GM19193 (cell line): ENCODE results near the gene SARS1.

Experiments
- POLR2A ChIP-seq: IDR thresholded peaks from 4 replicates; pipeline ENCODE4 v1.6.1; 2011; ENCODE audit not compliant: insufficient read depth, insufficient read length; ENCODE audit errors: extremely low read depth

Gene SARS1, protein sequence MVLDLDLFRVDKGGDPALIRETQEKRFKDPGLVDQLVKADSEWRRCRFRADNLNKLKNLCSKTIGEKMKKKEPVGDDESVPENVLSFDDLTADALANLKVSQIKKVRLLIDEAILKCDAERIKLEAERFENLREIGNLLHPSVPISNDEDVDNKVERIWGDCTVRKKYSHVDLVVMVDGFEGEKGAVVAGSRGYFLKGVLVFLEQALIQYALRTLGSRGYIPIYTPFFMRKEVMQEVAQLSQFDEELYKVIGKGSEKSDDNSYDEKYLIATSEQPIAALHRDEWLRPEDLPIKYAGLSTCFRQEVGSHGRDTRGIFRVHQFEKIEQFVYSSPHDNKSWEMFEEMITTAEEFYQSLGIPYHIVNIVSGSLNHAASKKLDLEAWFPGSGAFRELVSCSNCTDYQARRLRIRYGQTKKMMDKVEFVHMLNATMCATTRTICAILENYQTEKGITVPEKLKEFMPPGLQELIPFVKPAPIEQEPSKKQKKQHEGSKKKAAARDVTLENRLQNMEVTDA

DNA sequence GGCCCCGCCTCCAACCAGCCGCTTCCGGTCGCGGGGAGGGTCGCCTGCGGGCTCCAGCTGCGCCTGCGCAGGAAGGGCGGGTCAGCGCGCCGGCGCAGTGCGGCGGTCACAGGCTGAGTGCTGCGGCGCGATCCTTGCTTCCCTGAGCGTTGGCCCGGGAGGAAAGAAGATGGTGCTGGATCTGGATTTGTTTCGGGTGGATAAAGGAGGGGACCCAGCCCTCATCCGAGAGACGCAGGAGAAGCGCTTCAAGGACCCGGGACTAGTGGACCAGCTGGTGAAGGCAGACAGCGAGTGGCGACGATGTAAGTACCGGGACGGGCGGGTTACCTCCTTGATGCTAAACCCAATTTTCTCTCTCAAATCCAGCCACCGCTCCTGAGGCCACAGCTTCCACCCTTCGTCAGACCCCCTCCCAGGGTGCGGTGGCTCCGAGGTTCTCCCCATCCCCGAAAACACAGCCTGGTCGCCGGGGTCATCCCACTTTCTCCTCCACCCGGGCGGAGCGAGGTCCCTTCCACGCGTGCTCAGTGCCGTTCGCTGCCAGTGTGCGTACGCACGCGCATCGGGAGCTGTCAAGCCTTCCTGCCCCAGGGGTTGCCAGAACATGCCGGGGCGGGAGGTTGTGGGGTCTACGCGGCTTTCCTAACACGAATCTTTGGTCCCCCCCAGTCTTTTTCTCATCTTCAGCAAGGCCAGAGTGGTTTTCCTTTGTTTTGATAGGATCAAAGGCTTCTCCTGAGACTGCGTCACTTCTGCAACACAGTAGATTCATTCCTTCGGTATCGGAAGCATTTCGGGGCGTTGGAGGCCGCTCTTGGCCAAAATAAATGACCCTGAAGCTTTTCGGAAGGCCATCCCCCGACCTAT, at the start of gene SARS1:
Gene SARS1 (plus strand): TSS at position 95 of the 870 bp plus-strand sequence. CDS start 75 bp downstream, at position 170.
- peak; percentile 84 for TF ChIP-seq POLR2A

DNA sequence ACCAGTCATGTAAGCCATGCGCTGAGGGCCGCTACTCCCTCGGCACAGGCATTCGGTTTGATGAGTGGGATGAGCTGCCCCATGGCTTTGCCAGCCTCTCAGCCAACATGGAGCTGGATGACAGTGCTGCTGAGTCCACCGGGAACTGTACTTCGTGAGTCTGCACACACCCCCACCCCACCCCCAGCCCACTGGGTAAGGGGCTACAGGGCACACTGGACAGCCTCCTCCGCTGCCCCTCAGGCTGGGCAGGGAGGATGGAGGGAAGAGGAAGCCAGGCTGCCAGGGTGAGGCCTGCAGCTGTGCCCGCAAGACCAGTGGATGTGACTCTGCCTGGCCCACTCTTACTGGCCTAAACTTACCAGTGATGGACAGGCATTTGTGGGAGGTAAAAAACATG, 49.2 kb upstream of the SARS1 start:
- no peak for TF ChIP-seq POLR2A

DNA sequence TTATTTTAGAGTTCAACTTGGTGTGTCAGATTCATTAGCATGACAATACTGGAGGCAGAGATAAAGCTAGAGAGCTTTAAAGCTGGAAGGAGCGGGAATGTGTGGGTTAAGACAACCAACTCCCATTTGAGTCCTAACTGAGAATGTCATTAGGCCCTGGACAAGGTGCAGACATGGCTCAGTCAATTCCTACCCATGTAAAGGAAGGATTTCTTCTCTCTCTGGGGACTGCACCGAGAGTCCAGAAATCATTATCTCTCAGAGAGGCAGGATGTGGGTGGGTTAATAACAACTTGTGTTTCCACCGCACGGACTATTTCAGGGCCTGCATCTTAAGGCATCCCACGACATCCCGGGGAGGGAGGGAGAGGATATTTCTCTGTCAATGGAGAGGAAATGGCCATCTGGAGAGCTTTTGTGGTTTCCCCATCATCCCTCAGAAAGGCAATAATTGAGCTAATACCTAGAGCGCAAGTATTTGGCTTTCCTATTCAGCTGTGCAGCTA, 46.7 kb upstream of the SARS1 start:
- TF ChIP-seq POLR2A, result no peak

DNA sequence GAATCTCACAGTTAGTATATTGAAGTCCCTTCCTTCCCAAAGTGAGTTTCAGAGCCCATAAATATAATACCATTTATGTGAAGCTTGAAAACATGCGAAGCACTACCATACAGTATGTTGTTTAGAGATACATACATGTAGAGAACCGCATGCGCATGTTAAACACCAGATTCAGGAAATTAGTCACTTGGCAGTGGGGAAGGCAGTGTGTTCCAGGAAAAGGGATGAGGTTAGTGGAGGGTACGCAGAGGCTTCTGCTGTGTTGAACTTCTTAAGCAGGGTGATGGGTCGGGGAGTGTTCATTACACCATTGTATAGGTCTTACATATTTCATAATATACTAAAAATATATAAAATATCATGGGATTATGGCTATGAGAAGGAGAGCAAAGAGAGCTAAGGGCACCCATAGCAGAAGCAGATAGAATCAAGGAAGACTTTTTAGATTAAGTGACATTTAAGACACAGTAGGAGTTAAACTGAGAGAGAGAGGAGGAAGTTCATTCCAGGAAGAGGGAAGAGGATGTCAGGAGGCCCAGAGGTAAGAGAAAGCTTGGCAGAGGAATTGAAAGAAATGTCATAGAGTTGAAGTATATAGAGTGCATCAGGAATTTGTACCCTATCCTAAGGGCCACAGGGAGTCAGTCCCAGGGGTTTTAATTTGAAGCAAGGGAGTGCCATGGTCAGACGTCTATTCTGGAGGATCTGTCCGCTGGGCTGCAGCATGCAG, 43.5 kb upstream of the SARS1 start:
- no peak for TF ChIP-seq POLR2A

DNA sequence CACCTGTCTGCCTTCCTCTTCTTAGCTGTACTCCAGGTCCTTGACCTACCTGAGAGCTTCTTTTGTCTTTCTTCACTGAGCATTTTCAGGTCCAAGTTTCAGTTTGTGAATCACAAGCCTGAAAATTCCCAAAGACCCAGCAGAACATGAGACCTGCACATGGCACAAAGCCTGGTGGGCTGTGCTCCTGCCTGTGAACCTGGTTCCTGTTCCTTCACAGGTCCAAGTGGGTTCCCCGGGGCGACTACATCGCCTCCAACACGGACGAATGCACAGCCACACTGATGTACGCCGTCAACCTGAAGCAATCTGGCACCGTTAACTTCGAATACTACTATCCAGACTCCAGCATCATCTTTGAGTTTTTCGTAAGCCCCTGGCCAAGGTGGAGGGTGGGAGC, 42.1 kb upstream of the SARS1 start:
- no peak for TF ChIP-seq POLR2A

DNA sequence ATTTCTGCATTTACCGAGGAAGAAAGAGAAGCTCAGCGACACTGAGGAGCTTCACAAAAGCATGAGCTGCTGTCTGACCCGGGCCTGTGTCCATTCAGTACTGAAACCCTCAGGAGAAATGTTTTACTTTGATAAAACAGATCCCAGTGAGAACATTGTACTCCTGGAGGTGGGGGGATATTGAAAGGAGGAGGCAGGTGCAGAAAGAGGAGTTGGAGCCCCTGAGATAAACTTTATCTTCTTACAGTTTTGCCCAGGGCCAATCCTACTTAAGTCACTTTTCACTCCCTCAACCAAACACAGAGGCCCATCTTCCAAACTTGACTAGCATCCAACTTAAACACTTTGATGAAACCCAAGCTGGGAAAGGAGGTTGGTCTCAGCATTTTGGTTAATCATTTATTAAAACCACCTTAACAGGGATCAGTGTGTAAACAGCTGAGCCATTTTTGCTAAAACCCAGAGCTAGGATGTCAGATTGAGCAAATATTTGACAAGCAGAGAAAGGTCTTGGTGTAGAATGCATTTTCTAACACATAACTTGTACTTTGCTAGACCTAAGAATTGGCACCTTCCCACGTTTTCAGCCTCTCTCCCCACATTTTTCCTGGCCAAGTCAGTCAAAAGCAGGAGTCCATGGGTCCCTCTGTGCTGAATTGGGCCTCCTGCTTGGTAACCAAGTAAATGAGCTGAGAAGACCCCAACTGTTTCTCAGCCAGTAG, 32.5 kb upstream of the SARS1 start:
- TF ChIP-seq POLR2A, result no peak

DNA sequence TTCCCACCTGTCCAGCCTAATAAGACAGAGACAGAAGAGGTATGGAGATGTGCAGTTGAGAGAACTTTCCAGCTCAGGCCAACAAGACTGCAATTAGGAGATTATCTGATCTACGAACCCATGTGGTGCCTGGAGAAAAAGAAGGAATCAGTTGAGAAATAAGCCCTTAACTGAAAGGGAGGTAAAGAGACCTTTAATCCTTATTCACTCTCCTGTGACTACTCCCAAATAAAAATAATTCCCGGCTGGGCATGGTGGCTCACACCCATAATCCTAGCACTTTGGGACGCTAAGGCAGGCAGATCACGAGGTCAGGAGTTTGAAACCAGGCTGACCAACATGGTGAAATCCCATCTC, 31.9 kb upstream of the SARS1 start:
- no peak for TF ChIP-seq POLR2A

DNA sequence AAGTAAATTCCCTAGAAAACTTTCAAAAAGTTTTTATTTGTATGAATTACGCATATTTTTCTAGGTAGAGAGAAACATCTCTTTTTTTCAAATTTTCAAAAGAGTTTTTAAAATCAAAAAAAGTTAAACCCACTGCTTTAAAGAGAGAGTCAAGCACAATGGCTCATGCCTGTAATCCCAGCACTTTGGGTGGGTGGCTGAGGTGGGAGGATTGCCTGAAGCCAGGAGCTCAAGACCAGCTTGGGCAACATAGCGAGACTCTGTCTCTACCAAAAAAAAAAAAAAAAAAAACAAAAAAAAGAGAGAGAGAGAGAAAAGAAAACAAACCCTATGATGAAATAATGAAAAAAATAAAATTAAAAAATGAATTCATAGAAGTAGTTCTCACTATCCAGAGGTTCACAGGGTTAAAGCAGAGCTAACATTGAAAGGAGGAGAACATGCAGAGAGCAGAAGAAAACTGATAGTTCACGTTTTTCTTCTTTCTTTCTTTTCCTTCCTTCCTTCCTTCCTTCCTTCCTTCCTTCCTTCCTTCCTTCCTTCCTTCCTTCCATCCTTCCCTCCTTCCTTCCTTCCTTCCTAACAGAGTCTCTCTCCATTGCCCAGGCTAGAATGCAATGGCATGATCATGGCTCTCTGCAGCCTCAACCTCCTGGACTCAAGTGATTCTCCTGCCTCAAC, 30.5 kb upstream of the SARS1 start:
- no peak for TF ChIP-seq POLR2A

DNA sequence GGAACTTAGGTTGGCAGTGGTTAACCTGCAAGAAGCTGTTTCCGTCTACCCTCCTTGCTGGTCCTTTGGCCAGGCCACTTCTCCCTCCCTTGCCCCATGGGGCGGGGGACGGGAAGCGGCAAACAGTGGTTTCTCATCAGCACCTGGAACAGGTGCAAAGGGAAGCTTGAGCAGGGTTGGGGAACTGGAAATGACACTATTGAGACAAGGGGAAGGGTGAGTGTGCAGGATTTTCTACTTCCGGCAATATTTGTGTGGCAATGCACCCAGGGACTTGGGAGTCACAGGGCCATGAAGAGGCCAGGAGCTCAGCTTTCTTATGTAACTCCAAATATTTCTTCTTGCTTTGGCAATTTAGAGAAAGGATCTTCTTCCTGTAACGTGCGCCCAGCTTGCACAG, 29.0 kb upstream of the SARS1 start:
- TF ChIP-seq POLR2A, result no peak

DNA sequence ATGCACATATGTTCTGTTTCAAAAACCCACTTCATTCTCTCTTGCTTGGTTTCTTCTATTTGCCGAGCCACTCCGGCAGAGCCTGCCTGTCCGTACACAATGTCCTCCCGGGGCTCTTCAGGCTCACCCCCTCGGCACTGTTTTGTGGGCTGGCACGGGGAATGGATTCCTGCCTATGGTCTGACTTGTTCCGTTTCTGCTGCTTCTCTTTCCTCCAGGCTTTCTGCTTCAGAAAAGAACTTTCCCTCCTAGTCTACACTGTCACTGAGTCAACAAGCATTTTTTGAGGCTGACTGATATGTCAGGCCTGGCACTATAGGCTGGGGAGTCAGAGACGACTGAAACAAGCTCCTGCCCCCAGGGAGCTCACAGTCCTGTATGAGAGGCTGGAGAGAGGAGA, 28.4 kb upstream of the SARS1 start:
- TF ChIP-seq POLR2A, result no peak

DNA sequence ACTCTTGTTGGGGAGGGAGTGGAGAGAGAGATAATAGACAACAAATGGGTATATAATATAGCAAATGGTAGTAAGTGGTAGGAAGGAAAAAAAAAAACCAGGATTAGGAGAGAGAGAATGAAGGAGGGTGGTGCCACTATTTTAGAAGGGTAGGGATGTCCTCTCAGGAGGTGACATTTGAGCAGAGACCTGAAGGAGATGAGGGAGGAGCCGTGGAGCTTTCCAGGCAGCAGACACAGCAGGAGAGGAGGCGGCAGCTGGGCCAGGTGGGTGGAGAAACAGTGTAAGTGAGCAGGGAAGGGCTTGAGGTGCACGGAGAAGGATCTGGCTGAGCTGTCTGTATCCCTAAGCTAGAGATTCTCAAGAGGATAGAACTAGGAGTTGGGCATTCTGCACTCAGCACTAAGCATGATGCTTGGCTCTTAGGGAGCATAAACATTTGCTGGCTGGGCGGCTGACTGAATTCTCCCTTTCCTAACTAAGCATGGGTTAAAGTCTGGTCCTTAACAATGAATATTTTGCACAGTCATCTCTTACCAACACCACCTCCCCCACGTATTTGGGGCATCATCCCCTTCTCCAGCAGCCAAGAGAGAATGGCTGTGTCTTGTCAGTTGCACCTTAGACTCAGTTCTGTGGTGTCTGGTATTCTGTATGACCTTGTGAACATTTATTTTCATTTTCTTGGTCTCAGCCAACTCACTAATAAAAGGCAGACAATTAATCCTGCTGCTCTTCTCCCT, 27.6 kb upstream of the SARS1 start:
- no peak for TF ChIP-seq POLR2A

DNA sequence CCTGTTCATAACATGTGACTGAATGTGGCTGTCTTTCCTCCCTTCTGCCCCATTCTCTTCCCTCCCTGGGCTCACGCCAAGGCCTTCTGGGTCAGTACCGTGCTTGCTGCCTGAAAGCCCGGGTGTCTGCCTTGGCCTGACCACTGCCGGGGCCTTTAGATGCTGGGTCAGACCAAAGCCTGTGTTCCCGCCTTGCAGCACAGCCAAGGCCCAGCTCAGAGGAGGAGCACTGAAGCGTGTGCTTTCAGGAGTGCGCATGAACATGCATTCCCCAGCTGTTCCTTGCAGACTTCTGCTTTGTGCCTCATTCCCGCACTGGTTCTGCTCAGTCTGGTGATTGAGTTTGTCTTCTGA, 27.0 kb upstream of the SARS1 start:
- TF ChIP-seq POLR2A, result no peak

DNA sequence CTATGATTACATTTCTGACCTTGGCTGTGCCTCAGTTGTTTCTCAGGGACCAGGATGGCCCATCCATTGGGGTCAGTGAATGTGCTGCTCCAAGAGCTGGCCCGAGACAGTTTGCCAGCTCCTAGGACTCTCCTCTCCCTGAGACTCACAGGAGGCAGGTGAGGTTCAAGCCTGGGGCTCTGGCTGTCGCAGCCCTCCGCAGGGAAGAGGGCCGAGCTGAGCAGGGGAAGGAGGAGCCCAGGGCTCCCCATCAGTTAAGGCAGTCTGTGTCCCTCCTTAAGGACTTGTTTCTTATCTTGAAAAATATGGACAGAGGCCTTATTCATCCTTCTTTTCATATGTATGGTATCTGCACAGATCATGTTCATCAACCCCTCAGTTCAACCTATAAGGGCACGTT, 26.6 kb upstream of the SARS1 start:
- no peak for TF ChIP-seq POLR2A
